ENCODE measurements around the gene VPS13D.

VPS13D gene

GRCh38 chr1:12414444-12415018, 184.7 kb downstream of the VPS13D start:
- no peak overlapping the region for H3K4me3 ChIP-seq (ENCODE audit: insufficient read depth, low read depth, low read length, poor library complexity, severe bottlenecking)
- DNase-seq: no peak
- no peaks in the 10 kb centered on the region for H3K9me3 ChIP-seq (ENCODE audit: control insufficient read depth, low read length)
- H3K27ac ChIP-seq (ENCODE audit: insufficient read depth, low read length, poor library complexity, severe bottlenecking): no peak overlapping the region
- H3K36me3 ChIP-seq (ENCODE audit: control insufficient read depth, insufficient read depth, low read length): peaks cover 29% of the 10 kb centered on the region
- no peaks in the 10 kb centered on the region for H3K27me3 ChIP-seq (replicated peaks; ENCODE audit: control insufficient read depth, insufficient read depth, low read length, poor library complexity, severe bottlenecking)
- H3K4me1 ChIP-seq (ENCODE audit: control insufficient read depth, insufficient read depth, low read length, poor library complexity, severe bottlenecking): peaks cover 4% of the 10 kb centered on the region

GRCh38 chr1:12415038-12415466, 185.2 kb downstream of the VPS13D start:
- DNase-seq: no peak
- Histone ChIP-seq H3K4me3 (ENCODE audit: insufficient read depth, low read depth, low read length, poor library complexity, severe bottlenecking) (no peak overlapping the region), H3K27me3 (replicated peaks; ENCODE audit: control insufficient read depth, insufficient read depth, low read length, poor library complexity, severe bottlenecking) (no peaks in the 10 kb centered on the region), H3K27ac (ENCODE audit: insufficient read depth, low read length, poor library complexity, severe bottlenecking) (no peak overlapping the region), H3K9me3 (ENCODE audit: control insufficient read depth, low read length) (no peaks in the 10 kb centered on the region), H3K36me3 (ENCODE audit: control insufficient read depth, insufficient read depth, low read length) (peaks cover 24% of the 10 kb centered on the region), H3K4me1 (ENCODE audit: control insufficient read depth, insufficient read depth, low read length, poor library complexity, severe bottlenecking) (peaks cover 4% of the 10 kb centered on the region)

GRCh38 chr1:12416101-12416500, 186.3 kb downstream of the VPS13D start:
- Histone ChIP-seq H3K4me1 (ENCODE audit: control insufficient read depth, insufficient read depth, low read length, poor library complexity, severe bottlenecking) (peaks cover 4% of the 10 kb centered on the region), H3K9me3 (ENCODE audit: control insufficient read depth, low read length) (no peaks in the 10 kb centered on the region), H3K27ac (ENCODE audit: insufficient read depth, low read length, poor library complexity, severe bottlenecking) (no peak overlapping the region), H3K27me3 (replicated peaks; ENCODE audit: control insufficient read depth, insufficient read depth, low read length, poor library complexity, severe bottlenecking) (no peaks in the 10 kb centered on the region), H3K4me3 (ENCODE audit: insufficient read depth, low read depth, low read length, poor library complexity, severe bottlenecking) (no peak overlapping the region), H3K36me3 (ENCODE audit: control insufficient read depth, insufficient read depth, low read length) (peaks cover 21% of the 10 kb centered on the region)
- no peak for DNase-seq

- no peaks in the 10 kb centered on the region for H3K27me3 ChIP-seq (replicated peaks; ENCODE audit: control insufficient read depth, insufficient read depth, low read length, poor library complexity, severe bottlenecking)
- DNase-seq: no peak
- no peaks in the 10 kb centered on the region for H3K9me3 ChIP-seq (ENCODE audit: control insufficient read depth, low read length)
- H3K4me3 ChIP-seq (ENCODE audit: insufficient read depth, low read depth, low read length, poor library complexity, severe bottlenecking): no peak overlapping the region
- peaks cover 4% of the 10 kb centered on the region for H3K4me1 ChIP-seq (ENCODE audit: control insufficient read depth, insufficient read depth, low read length, poor library complexity, severe bottlenecking)
- peaks cover 18% of the 10 kb centered on the region for H3K36me3 ChIP-seq (ENCODE audit: control insufficient read depth, insufficient read depth, low read length)
- H3K27ac ChIP-seq (ENCODE audit: insufficient read depth, low read length, poor library complexity, severe bottlenecking): no peak overlapping the region
Observed at GRCh38 chr1:12416744-12417143, 186.9 kb downstream of the VPS13D start.

- H3K27me3 ChIP-seq (replicated peaks; ENCODE audit: control insufficient read depth, insufficient read depth, low read length, poor library complexity, severe bottlenecking): no peaks in the 10 kb centered on the region
- no peak for DNase-seq
- no peak overlapping the region for H3K4me3 ChIP-seq (ENCODE audit: insufficient read depth, low read depth, low read length, poor library complexity, severe bottlenecking)
- H3K36me3 ChIP-seq (ENCODE audit: control insufficient read depth, insufficient read depth, low read length): peaks cover 17% of the 10 kb centered on the region
- peaks cover 4% of the 10 kb centered on the region for H3K4me1 ChIP-seq (ENCODE audit: control insufficient read depth, insufficient read depth, low read length, poor library complexity, severe bottlenecking)
- no peaks in the 10 kb centered on the region for H3K9me3 ChIP-seq (ENCODE audit: control insufficient read depth, low read length)
- H3K27ac ChIP-seq (ENCODE audit: insufficient read depth, low read length, poor library complexity, severe bottlenecking): no peak overlapping the region
Observed at GRCh38 chr1:12417389-12417788, 187.6 kb downstream of the VPS13D start.

GRCh38 chr1:12420171-12420570, 190.3 kb downstream of the VPS13D start:
- Histone ChIP-seq H3K27ac (ENCODE audit: insufficient read depth, low read length, poor library complexity, severe bottlenecking) (no peak overlapping the region), H3K4me3 (ENCODE audit: insufficient read depth, low read depth, low read length, poor library complexity, severe bottlenecking) (no peak overlapping the region), H3K4me1 (ENCODE audit: control insufficient read depth, insufficient read depth, low read length, poor library complexity, severe bottlenecking) (no peaks in the 10 kb centered on the region), H3K27me3 (replicated peaks; ENCODE audit: control insufficient read depth, insufficient read depth, low read length, poor library complexity, severe bottlenecking) (no peaks in the 10 kb centered on the region), H3K36me3 (ENCODE audit: control insufficient read depth, insufficient read depth, low read length) (peaks cover 17% of the 10 kb centered on the region), H3K9me3 (ENCODE audit: control insufficient read depth, low read length) (no peaks in the 10 kb centered on the region)
- DNase-seq: no peak

GRCh38 chr1:12422488-12422887, 192.7 kb downstream of the VPS13D start:
- Histone ChIP-seq H3K27ac (ENCODE audit: insufficient read depth, low read length, poor library complexity, severe bottlenecking) (no peak overlapping the region), H3K27me3 (replicated peaks; ENCODE audit: control insufficient read depth, insufficient read depth, low read length, poor library complexity, severe bottlenecking) (no peaks in the 10 kb centered on the region), H3K9me3 (ENCODE audit: control insufficient read depth, low read length) (no peaks in the 10 kb centered on the region), H3K4me3 (ENCODE audit: insufficient read depth, low read depth, low read length, poor library complexity, severe bottlenecking) (no peak overlapping the region), H3K4me1 (ENCODE audit: control insufficient read depth, insufficient read depth, low read length, poor library complexity, severe bottlenecking) (no peaks in the 10 kb centered on the region), H3K36me3 (ENCODE audit: control insufficient read depth, insufficient read depth, low read length) (peaks cover 7% of the 10 kb centered on the region)
- DNase-seq: no peak

GRCh38 chr1:12424087-12424529, 194.3 kb downstream of the VPS13D start:
- Histone ChIP-seq H3K36me3 (ENCODE audit: control insufficient read depth, insufficient read depth, low read length) (peaks cover 3% of the 10 kb centered on the region), H3K9me3 (ENCODE audit: control insufficient read depth, low read length) (no peaks in the 10 kb centered on the region), H3K4me1 (ENCODE audit: control insufficient read depth, insufficient read depth, low read length, poor library complexity, severe bottlenecking) (no peaks in the 10 kb centered on the region), H3K27ac (ENCODE audit: insufficient read depth, low read length, poor library complexity, severe bottlenecking) (no peak overlapping the region), H3K27me3 (replicated peaks; ENCODE audit: control insufficient read depth, insufficient read depth, low read length, poor library complexity, severe bottlenecking) (no peaks in the 10 kb centered on the region), H3K4me3 (ENCODE audit: insufficient read depth, low read depth, low read length, poor library complexity, severe bottlenecking) (no peak overlapping the region)
- DNase-seq: no peak

GRCh38 chr1:12424793-12425192, 195.0 kb downstream of the VPS13D start:
- H3K4me3 ChIP-seq (ENCODE audit: insufficient read depth, low read depth, low read length, poor library complexity, severe bottlenecking): no peak overlapping the region
- no peak overlapping the region for H3K27ac ChIP-seq (ENCODE audit: insufficient read depth, low read length, poor library complexity, severe bottlenecking)
- no peaks in the 10 kb centered on the region for H3K27me3 ChIP-seq (replicated peaks; ENCODE audit: control insufficient read depth, insufficient read depth, low read length, poor library complexity, severe bottlenecking)
- H3K9me3 ChIP-seq (ENCODE audit: control insufficient read depth, low read length): no peaks in the 10 kb centered on the region
- H3K4me1 ChIP-seq (ENCODE audit: control insufficient read depth, insufficient read depth, low read length, poor library complexity, severe bottlenecking): no peaks in the 10 kb centered on the region
- no peak for DNase-seq
- no peaks in the 10 kb centered on the region for H3K36me3 ChIP-seq (ENCODE audit: control insufficient read depth, insufficient read depth, low read length)

- H3K27ac ChIP-seq (ENCODE audit: insufficient read depth, low read length, poor library complexity, severe bottlenecking): no peak overlapping the region
- no peaks in the 10 kb centered on the region for H3K27me3 ChIP-seq (replicated peaks; ENCODE audit: control insufficient read depth, insufficient read depth, low read length, poor library complexity, severe bottlenecking)
- H3K36me3 ChIP-seq (ENCODE audit: control insufficient read depth, insufficient read depth, low read length): no peaks in the 10 kb centered on the region
- no peaks in the 10 kb centered on the region for H3K9me3 ChIP-seq (ENCODE audit: control insufficient read depth, low read length)
- H3K4me1 ChIP-seq (ENCODE audit: control insufficient read depth, insufficient read depth, low read length, poor library complexity, severe bottlenecking): no peaks in the 10 kb centered on the region
- no peak for DNase-seq
- no peak overlapping the region for H3K4me3 ChIP-seq (ENCODE audit: insufficient read depth, low read depth, low read length, poor library complexity, severe bottlenecking)
Observed at GRCh38 chr1:12426030-12426429, 196.2 kb downstream of the VPS13D start.

All from effector memory CD4-positive, alpha-beta T cell (primary cell).